OCI-LY7 (cell line): Measurements from ENCODE around the gene IL6R.

Source experiments
- EZH2phosphoT487 ChIP-seq: fragments of 200-600 bp; sonication (generic); IDR thresholded peaks from 2 replicates; pipeline ENCODE4 v1.6.1; 2018; ENCODE audit warnings: low read depth, borderline replicate concordance, mild to moderate bottlenecking, mixed run types, antibody characterized with exemption, low read length, moderate library complexity, mixed read lengths
- TF ChIP-seq, protein P1 (sequence below): fragments of 200-600 bp; sonication (generic); conservative IDR thresholded peaks from 2 replicates; pipeline ENCODE4 v1.5.1; 2014; ENCODE audit warnings: mild to moderate bottlenecking, antibody characterized with exemption, low read length, moderate library complexity, mixed read lengths

GRCh38 chr1:154386643-154387352 lies 18.3 kb upstream of the IL6R start:
- TF ChIP-seq, protein P1, sequence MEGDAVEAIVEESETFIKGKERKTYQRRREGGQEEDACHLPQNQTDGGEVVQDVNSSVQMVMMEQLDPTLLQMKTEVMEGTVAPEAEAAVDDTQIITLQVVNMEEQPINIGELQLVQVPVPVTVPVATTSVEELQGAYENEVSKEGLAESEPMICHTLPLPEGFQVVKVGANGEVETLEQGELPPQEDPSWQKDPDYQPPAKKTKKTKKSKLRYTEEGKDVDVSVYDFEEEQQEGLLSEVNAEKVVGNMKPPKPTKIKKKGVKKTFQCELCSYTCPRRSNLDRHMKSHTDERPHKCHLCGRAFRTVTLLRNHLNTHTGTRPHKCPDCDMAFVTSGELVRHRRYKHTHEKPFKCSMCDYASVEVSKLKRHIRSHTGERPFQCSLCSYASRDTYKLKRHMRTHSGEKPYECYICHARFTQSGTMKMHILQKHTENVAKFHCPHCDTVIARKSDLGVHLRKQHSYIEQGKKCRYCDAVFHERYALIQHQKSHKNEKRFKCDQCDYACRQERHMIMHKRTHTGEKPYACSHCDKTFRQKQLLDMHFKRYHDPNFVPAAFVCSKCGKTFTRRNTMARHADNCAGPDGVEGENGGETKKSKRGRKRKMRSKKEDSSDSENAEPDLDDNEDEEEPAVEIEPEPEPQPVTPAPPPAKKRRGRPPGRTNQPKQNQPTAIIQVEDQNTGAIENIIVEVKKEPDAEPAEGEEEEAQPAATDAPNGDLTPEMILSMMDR = no peak
- TF ChIP-seq EZH2phosphoT487 = no peak
